ENCODE results near the gene AGPAT3.

The AGPAT3 gene

DNA sequence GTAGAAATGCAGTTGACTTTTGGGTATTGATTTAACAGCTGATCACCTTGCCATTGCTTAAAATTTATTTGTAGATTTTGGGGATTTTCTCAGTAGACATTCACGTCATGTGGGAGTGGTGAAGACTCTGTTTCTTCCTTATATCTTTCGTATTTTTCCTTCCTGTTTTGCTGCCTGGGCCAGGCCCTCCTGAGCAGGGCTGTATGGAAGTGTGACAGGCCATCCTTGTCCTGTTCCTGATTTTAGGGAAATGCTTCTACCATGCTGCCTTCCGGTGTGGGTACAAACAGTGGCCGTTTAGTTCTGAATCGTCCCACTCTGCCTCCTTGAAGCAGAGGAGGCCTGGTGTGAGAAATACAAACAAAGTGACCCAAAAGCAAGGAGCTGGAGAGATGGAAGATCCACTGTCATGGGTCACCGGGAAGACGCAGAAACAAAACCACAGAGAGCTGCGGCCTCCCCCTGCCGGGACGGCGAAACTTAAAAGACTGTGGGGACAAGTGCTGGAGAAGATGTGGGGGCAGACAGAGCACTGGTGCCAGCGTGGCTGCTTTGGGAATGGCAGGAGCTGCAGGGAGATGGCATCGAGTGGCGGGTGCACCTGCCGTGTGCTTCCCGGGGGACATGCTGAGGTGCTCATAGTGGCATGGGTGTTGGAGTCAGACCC, 7.6 kb downstream of the AGPAT3 start:
- Histone ChIP-seq H3K9me3 (ENCODE audit: control insufficient read depth, low read length) (no peaks in the 10 kb centered on the region), H2AFZ (ENCODE audit: low read depth, low read length) (no peak overlapping the region), H3K9ac (ENCODE audit: low read length) (no peak overlapping the region), H3K4ac (ENCODE audit: low read depth in 1 of 2, low read length in 2 of 2) (no peak overlapping the region), H3K4me3 (ENCODE audit: insufficient read depth in 1 of 2, low read depth in 1 of 2, low read length in 2 of 2) (no peak overlapping the region), H3K4me1 (ENCODE audit: control insufficient read depth, insufficient read depth, low read depth, low read length) (peaks cover 4% of the 10 kb centered on the region), H3K14ac (ENCODE audit: low read length in 2 of 2) (no peak overlapping the region), H4K8ac (ENCODE audit: low read length) (no peak overlapping the region), H2AK5ac (ENCODE audit: low read length, severe bottlenecking) (no peak overlapping the region), H3K27ac (ENCODE audit: low read length, poor library complexity, severe bottlenecking) (no peak overlapping the region), H3K23ac (ENCODE audit: low read length in 2 of 2) (no peak overlapping the region), H4K91ac (ENCODE audit: low read length) (no peak overlapping the region), H2BK15ac (ENCODE audit: low read depth, poor library complexity, severe bottlenecking) (no peak overlapping the region), H2BK120ac (ENCODE audit: low read depth, low read length) (no peak overlapping the region), H3K79me1 (replicated peaks; ENCODE audit: low read length, poor library complexity, severe bottlenecking) (peaks cover 34% of the 10 kb centered on the region), H3K36me3 (ENCODE audit: control insufficient read depth in 1 of 2, insufficient read depth in 2 of 2, low read depth in 1 of 2, low read length in 2 of 2) (peaks cover 6 to 21% of the 10 kb centered on the region in 2 experiments), H3K4me2 (ENCODE audit: low read length, poor library complexity, severe bottlenecking) (no peak overlapping the region), H3K27me3 (ENCODE audit: control insufficient read depth in 1 of 2, insufficient read depth in 1 of 2, low read length in 2 of 2) (no peaks in the 10 kb centered on the region), H2BK12ac (ENCODE audit: low read length in 2 of 2) (no peak overlapping the region), H2BK5ac (ENCODE audit: low read depth, low read length, poor library complexity, severe bottlenecking) (no peak overlapping the region), H3K18ac (ENCODE audit: low read depth in 1 of 2, low read length in 2 of 2) (no peak overlapping the region)
- DNase-seq = no peak
- 96% methylated on average over 14 of the region's 16 CpGs for WGBS

DNA sequence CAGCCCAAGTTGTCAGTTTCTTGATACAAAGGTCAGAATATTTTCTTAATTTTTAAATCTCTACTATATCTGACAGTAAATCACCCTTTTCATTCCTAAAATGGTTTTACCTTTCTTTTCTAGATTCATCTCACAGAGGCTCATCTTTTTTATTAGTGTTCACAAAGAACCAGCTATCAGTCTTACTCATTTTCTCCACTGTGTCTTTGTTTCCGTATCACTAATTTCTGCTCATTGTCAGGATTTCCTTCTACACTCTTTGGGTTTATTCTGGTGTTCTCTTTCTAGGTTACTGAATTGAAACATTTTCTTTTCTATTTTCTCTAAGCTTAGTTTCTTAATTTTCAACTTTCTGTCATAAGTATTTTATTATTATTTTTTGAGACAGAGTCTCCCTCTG, 8.7 kb downstream of the AGPAT3 start:
- no peak overlapping the region for H3K18ac ChIP-seq (ENCODE audit: low read depth in 1 of 2, low read length in 2 of 2)
- H2BK5ac ChIP-seq (ENCODE audit: low read depth, low read length, poor library complexity, severe bottlenecking) = no peak overlapping the region
- no peak overlapping the region for H3K9ac ChIP-seq (ENCODE audit: low read length)
- peaks cover 36% of the 10 kb centered on the region for H3K79me1 ChIP-seq (replicated peaks; ENCODE audit: low read length, poor library complexity, severe bottlenecking)
- H4K91ac ChIP-seq (ENCODE audit: low read length) = no peak overlapping the region
- H3K9me3 ChIP-seq (ENCODE audit: control insufficient read depth, low read length) = no peaks in the 10 kb centered on the region
- no peak overlapping the region for H2BK15ac ChIP-seq (ENCODE audit: low read depth, poor library complexity, severe bottlenecking)
- peaks cover 2% of the 10 kb centered on the region for H3K4me1 ChIP-seq (ENCODE audit: control insufficient read depth, insufficient read depth, low read depth, low read length)
- H3K27me3 ChIP-seq (ENCODE audit: control insufficient read depth in 1 of 2, insufficient read depth in 1 of 2, low read length in 2 of 2) = no peaks in the 10 kb centered on the region
- no peak overlapping the region for H2BK120ac ChIP-seq (ENCODE audit: low read depth, low read length)
- H3K23ac ChIP-seq (ENCODE audit: low read length in 2 of 2) = no peak overlapping the region
- no peak overlapping the region for H2BK12ac ChIP-seq (ENCODE audit: low read length in 2 of 2)
- H3K14ac ChIP-seq (ENCODE audit: low read length in 2 of 2) = no peak overlapping the region
- no peak overlapping the region for H2AFZ ChIP-seq (ENCODE audit: low read depth, low read length)
- no peak overlapping the region for H3K27ac ChIP-seq (ENCODE audit: low read length, poor library complexity, severe bottlenecking)
- H3K36me3 ChIP-seq (ENCODE audit: control insufficient read depth in 1 of 2, insufficient read depth in 2 of 2, low read depth in 1 of 2, low read length in 2 of 2) = peaks cover 11 to 24% of the 10 kb centered on the region in 2 experiments
- no peak overlapping the region for H3K4me2 ChIP-seq (ENCODE audit: low read length, poor library complexity, severe bottlenecking)
- H4K8ac ChIP-seq (ENCODE audit: low read length) = no peak overlapping the region
- 100% methylated on average over 1 of the region's 1 CpG for WGBS
- H3K4ac ChIP-seq (ENCODE audit: low read depth in 1 of 2, low read length in 2 of 2) = no peak overlapping the region
- H2AK5ac ChIP-seq (ENCODE audit: low read length, severe bottlenecking) = no peak overlapping the region
- H3K4me3 ChIP-seq (ENCODE audit: insufficient read depth in 1 of 2, low read depth in 1 of 2, low read length in 2 of 2) = no peak overlapping the region
- no peak for DNase-seq

DNA sequence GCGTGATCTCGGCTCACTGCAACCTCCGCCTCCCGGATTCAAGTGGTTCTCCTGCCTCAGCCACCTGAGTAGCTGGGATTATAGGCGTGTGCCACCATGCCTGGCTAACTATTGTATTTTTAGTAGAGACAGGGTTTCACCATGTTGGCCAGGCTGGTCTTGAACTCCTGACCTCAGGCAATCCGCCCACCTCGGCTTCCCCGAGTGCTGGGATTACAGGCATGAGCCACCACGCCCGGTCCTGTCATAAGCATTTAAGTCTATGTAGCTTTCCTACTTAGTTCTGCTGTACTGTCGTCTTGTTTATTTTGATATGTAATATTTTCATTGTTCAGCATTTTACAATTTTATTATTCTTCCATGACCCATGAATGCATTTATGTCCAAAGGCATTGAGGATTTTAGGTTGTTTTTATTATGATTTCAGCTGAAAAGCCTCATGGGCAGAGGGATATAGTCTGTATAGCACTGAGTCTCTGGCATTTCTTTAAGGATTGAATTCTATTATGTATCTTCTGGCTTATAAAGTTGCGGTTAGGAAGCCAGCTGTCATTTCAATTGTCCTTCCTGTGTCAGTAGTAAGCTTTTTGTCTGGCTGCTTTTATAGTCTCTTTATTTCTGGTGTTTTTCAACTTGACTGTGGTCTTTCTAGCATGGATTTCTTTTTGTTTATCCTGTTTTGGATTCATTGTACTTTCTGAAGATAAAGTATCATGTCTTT, 9.2 kb downstream of the AGPAT3 start:
- Histone ChIP-seq H3K23ac (ENCODE audit: low read length in 2 of 2) (no peak overlapping the region), H3K79me1 (replicated peaks; ENCODE audit: low read length, poor library complexity, severe bottlenecking) (peaks cover 36% of the 10 kb centered on the region), H3K4me3 (ENCODE audit: insufficient read depth in 1 of 2, low read depth in 1 of 2, low read length in 2 of 2) (no peak overlapping the region), H2AFZ (ENCODE audit: low read depth, low read length) (no peak overlapping the region), H2BK15ac (ENCODE audit: low read depth, poor library complexity, severe bottlenecking) (no peak overlapping the region), H3K4ac (ENCODE audit: low read depth in 1 of 2, low read length in 2 of 2) (no peak overlapping the region), H3K4me2 (ENCODE audit: low read length, poor library complexity, severe bottlenecking) (no peak overlapping the region), H4K91ac (ENCODE audit: low read length) (no peak overlapping the region), H3K9ac (ENCODE audit: low read length) (no peak overlapping the region), H2BK12ac (ENCODE audit: low read length in 2 of 2) (no peak overlapping the region), H3K36me3 (ENCODE audit: control insufficient read depth in 1 of 2, insufficient read depth in 2 of 2, low read depth in 1 of 2, low read length in 2 of 2) (peaks cover 11 to 24% of the 10 kb centered on the region in 2 experiments), H3K14ac (ENCODE audit: low read length in 2 of 2) (no peak overlapping the region), H3K4me1 (ENCODE audit: control insufficient read depth, insufficient read depth, low read depth, low read length) (peaks cover 2% of the 10 kb centered on the region), H2BK5ac (ENCODE audit: low read depth, low read length, poor library complexity, severe bottlenecking) (no peak overlapping the region), H3K27me3 (ENCODE audit: control insufficient read depth in 1 of 2, insufficient read depth in 1 of 2, low read length in 2 of 2) (no peaks in the 10 kb centered on the region), H3K18ac (ENCODE audit: low read depth in 1 of 2, low read length in 2 of 2) (no peak overlapping the region), H2BK120ac (ENCODE audit: low read depth, low read length) (no peak overlapping the region), H3K9me3 (ENCODE audit: control insufficient read depth, low read length) (no peaks in the 10 kb centered on the region), H4K8ac (ENCODE audit: low read length) (no peak overlapping the region), H3K27ac (ENCODE audit: low read length, poor library complexity, severe bottlenecking) (no peak overlapping the region), H2AK5ac (ENCODE audit: low read length, severe bottlenecking) (no peak overlapping the region)
- WGBS = 79% methylated on average over 11 of the region's 12 CpGs
- DNase-seq = no peak

DNA sequence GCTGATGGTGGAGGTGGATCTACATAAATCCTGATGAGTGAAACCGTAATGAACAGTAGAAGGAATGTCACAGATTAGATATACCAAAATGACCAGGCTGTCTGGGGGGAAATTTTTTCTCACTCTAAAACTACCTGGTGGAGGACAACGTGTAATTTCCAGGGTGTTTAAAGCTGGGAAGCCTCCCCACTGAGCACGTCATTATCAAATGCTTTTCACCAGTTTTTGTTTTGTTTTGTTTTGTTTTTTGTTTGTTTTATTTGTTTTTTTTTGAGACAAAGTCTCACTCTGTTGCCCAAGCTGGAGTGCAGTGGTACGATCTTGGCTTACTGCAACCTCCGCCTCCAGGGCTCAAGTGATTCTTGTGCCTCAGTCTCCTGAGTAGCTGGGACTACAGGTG, 11.6 kb downstream of the AGPAT3 start:
- Histone ChIP-seq H3K18ac (ENCODE audit: low read depth in 1 of 2, low read length in 2 of 2) (no peak overlapping the region), H2BK120ac (ENCODE audit: low read depth, low read length) (no peak overlapping the region), H3K4me1 (ENCODE audit: control insufficient read depth, insufficient read depth, low read depth, low read length) (peaks cover 10% of the 10 kb centered on the region), H3K9me3 (ENCODE audit: control insufficient read depth, low read length) (no peaks in the 10 kb centered on the region), H2BK5ac (ENCODE audit: low read depth, low read length, poor library complexity, severe bottlenecking) (no peak overlapping the region), H2AFZ (ENCODE audit: low read depth, low read length) (no peak overlapping the region), H3K4ac (ENCODE audit: low read depth in 1 of 2, low read length in 2 of 2) (no peak overlapping the region), H4K8ac (ENCODE audit: low read length) (no peak overlapping the region), H3K9ac (ENCODE audit: low read length) (no peak overlapping the region), H2BK12ac (ENCODE audit: low read length in 2 of 2) (no peak overlapping the region), H2BK15ac (ENCODE audit: low read depth, poor library complexity, severe bottlenecking) (no peak overlapping the region), H3K27me3 (ENCODE audit: control insufficient read depth in 1 of 2, insufficient read depth in 1 of 2, low read length in 2 of 2) (no peaks in the 10 kb centered on the region), H3K23ac (ENCODE audit: low read length in 2 of 2) (no peak overlapping the region), H3K14ac (ENCODE audit: low read length in 2 of 2) (no peak overlapping the region), H4K91ac (ENCODE audit: low read length) (no peak overlapping the region), H3K27ac (ENCODE audit: low read length, poor library complexity, severe bottlenecking) (no peak overlapping the region), H3K79me1 (replicated peaks; ENCODE audit: low read length, poor library complexity, severe bottlenecking) (peaks cover 34% of the 10 kb centered on the region), H3K36me3 (ENCODE audit: control insufficient read depth in 1 of 2, insufficient read depth in 2 of 2, low read depth in 1 of 2, low read length in 2 of 2) (peaks cover 11 to 27% of the 10 kb centered on the region in 2 experiments), H3K4me3 (ENCODE audit: insufficient read depth in 1 of 2, low read depth in 1 of 2, low read length in 2 of 2) (no peak overlapping the region), H3K4me2 (ENCODE audit: low read length, poor library complexity, severe bottlenecking) (no peak overlapping the region), H2AK5ac (ENCODE audit: low read length, severe bottlenecking) (no peak overlapping the region)
- WGBS = 85% methylated on average over 5 of the region's 5 CpGs
- no peak for DNase-seq

Data from mesenchymal stem cell (in vitro differentiated cells and primary cell).